ENCODE data around the gene COL6A3. TPM values are rescaled to one million over a fixed set of nuclear protein-coding genes. Genes with fewer than 3 reads are reported as not detected.

The COL6A3 gene
- total and polyA plus RNA-seq, 2 experiments from 2014 or later: 1.3 to 4.1 TPM

DNA sequence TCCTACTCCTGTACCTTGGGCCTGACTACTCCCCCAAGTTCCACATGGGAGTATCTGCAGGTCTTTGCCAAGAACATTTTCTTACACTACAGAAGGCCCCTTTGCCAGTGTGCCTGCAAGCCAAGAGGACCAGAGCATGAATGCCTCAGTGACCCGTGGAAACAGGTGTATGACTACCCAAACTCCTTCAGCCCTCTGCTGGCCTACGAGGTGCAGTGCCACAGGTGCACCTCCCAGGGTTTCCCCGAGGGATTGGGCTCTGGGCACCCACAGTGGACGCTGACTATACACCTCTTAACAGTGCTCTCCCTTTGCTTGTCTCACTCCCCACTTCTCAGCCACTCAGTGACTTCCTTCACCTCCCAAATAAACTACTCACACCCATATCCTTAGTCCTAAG, 91.4 kb downstream of the COL6A3 start:
- no peak overlapping the region for H3K27ac ChIP-seq
- TF ChIP-seq, protein P1, sequence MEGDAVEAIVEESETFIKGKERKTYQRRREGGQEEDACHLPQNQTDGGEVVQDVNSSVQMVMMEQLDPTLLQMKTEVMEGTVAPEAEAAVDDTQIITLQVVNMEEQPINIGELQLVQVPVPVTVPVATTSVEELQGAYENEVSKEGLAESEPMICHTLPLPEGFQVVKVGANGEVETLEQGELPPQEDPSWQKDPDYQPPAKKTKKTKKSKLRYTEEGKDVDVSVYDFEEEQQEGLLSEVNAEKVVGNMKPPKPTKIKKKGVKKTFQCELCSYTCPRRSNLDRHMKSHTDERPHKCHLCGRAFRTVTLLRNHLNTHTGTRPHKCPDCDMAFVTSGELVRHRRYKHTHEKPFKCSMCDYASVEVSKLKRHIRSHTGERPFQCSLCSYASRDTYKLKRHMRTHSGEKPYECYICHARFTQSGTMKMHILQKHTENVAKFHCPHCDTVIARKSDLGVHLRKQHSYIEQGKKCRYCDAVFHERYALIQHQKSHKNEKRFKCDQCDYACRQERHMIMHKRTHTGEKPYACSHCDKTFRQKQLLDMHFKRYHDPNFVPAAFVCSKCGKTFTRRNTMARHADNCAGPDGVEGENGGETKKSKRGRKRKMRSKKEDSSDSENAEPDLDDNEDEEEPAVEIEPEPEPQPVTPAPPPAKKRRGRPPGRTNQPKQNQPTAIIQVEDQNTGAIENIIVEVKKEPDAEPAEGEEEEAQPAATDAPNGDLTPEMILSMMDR (IDR thresholded peaks at IDR 0.05; ENCODE audit: low read depth, low read length): peak; percentile 26
- no peaks in the 10 kb centered on the region for H3K27me3 ChIP-seq
- H3K4me3 ChIP-seq: no peak overlapping the region
- H3K4me1 ChIP-seq (ENCODE audit: low read depth): no peaks in the 10 kb centered on the region
- H3K36me3 ChIP-seq: no peaks in the 10 kb centered on the region
- no peaks in the 10 kb centered on the region for H3K9me3 ChIP-seq (ENCODE audit: low read depth)
- DNase-seq (ENCODE audit: low read depth in 1 of 2, low spot score in 1 of 2): no peak

DNA sequence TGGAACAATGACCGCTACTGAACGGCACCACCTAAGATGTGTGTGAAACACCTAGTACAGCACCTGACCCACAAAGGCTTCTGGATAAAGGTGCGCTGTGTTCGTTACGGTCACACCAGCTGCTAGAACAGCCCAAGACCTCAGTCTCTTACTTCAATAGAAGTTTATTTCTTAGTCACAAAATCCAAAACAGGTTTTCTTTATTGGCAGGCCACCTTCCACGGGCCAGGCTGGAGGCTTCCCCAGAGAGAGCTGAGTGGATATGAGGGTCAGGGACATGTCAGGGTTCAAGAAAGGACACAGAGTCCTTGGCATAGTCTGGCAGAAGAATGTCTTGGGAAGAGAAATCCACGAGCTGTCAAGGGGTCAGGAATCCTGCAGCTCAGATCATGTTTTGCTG, 92.2 kb downstream of the COL6A3 start:
- DNase-seq (ENCODE audit: low read depth in 1 of 2, low spot score in 1 of 2): no peak
- Histone ChIP-seq H3K27me3 (no peaks in the 10 kb centered on the region), H3K9me3 (ENCODE audit: low read depth) (no peaks in the 10 kb centered on the region), H3K27ac (no peak overlapping the region), H3K4me3 (no peak overlapping the region), H3K4me1 (ENCODE audit: low read depth) (no peaks in the 10 kb centered on the region), H3K36me3 (no peaks in the 10 kb centered on the region)
- TF ChIP-seq, protein P1 (IDR thresholded peaks at IDR 0.05; ENCODE audit: low read depth, low read length): no peak

DNA sequence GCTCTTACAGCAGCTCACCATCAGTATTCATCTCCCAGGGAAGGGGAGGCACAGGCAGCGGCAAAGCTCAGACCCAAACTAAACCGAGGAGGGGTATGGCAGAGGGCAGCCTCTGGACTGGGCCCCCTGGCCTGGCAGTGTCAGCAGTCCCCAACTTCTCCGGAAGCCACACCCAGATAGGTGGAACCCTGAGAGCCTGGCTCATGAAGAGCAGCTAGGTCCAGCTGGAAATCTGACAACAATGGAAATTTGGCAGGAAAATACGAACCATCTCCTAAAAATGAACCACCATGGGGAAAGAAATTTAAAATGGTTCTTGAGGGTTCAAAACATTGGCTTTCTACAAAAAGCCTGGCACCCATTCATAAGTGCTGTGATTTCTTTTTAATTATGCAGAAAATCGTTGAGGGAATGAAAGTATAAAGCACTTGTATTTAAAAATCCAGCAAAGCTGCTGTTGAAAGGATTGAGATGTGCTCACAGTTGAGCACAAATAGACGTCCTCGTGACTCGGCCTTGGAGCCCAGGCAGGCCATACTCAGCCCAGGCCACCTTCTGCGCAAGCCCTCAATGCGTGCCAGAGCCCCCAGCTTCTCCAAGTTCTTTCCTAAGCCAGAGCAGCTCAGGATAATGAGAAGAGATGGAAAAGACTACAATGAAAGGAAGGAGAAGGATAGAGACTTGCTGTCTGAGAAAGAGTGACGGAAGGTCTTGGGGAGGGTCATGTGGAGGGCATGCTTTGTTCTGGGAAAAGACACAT, 93.0 kb downstream of the COL6A3 start:
- Histone ChIP-seq H3K36me3 (no peaks in the 10 kb centered on the region), H3K4me1 (ENCODE audit: low read depth) (peaks cover 3% of the 10 kb centered on the region), H3K27ac (no peak overlapping the region), H3K9me3 (ENCODE audit: low read depth) (no peaks in the 10 kb centered on the region), H3K4me3 (no peak overlapping the region), H3K27me3 (no peaks in the 10 kb centered on the region)
- TF ChIP-seq, protein P1 (IDR thresholded peaks at IDR 0.05; ENCODE audit: low read depth, low read length): no peak
- DNase-seq (ENCODE audit: low read depth in 1 of 2, low spot score in 1 of 2): no peak

DNA sequence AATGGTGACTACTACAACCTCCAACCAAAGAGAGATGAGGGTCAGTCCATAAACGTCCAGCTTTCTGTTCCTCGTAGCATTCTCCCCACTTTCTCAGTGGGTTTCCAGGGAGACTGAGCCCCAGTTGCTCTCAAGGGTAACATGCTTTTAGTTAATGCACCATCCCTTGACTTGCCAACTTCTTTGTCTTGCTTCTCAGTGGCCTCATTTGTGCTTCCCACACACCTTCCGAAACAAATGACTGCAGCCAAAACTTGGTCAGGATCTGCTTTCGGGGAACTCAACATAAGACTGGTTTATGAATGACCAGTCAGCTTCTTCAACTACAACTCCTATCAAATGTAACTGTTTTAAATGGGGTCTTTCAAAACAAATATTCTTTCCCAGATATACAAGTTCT, 94.1 kb downstream of the COL6A3 start:
- Histone ChIP-seq H3K27ac (no peak overlapping the region), H3K4me1 (ENCODE audit: low read depth) (peaks cover 10% of the 10 kb centered on the region), H3K9me3 (ENCODE audit: low read depth) (no peaks in the 10 kb centered on the region), H3K36me3 (no peaks in the 10 kb centered on the region), H3K27me3 (no peaks in the 10 kb centered on the region), H3K4me3 (no peak overlapping the region)
- TF ChIP-seq, protein P1 (IDR thresholded peaks at IDR 0.05; ENCODE audit: low read depth, low read length): no peak
- DNase-seq (ENCODE audit: low read depth in 1 of 2, low spot score in 1 of 2): no peak

DNA sequence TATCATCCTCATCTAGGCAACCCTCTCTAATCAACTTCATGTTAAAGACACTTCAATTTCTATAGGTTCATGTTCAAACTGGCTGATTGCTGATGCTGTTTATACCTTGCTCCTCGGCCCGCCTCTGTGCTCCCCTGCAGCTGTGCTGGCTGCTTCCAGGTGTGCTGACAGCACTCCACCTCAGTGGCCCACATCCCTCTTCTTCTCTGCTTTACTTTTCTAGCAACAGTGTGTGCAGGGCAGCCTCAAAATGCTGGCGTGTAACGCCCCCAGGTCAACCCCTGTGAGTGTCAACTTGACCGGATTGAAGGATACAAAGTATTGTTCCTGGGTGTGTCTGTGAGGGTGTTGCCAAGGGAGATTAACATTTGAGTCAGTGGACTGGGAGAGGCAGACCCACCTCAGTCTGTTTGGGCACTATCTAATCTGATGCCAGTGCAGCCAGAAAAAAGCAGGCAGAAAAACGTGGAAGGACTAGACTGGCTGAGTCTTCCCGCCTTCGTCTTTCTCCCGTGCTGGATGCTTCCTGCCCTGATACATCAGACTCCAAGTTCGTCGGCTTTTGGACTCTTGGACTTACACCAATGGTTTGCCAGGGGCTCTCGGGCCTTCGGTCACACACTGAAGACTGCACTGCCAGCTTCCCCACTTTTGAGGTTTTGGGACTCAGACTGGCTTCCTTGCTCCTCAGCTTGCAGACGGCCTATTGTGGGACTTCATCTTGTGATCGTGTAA, 94.7 kb downstream of the COL6A3 start:
- Histone ChIP-seq H3K9me3 (ENCODE audit: low read depth) (no peaks in the 10 kb centered on the region), H3K4me1 (ENCODE audit: low read depth) (peaks cover 16% of the 10 kb centered on the region), H3K36me3 (no peaks in the 10 kb centered on the region), H3K4me3 (no peak overlapping the region), H3K27me3 (no peaks in the 10 kb centered on the region), H3K27ac (no peak overlapping the region)
- TF ChIP-seq, protein P1 (IDR thresholded peaks at IDR 0.05; ENCODE audit: low read depth, low read length): no peak
- no peak for DNase-seq (ENCODE audit: low read depth in 1 of 2, low spot score in 1 of 2)
